Liver (tissue), 9 donors: ENCODE results near the gene CHKB. TPM values are rescaled to one million over a fixed set of nuclear protein-coding genes. Genes with fewer than 3 reads are reported as not detected.
A peak's percentile ranks its signal among the peaks of the same experiment; 100 is the strongest.

Source experiments
- DNase-seq: peaks from one replicate; pipeline ENCODE4 v3.0.0-alpha.2; 2017; ENCODE audit warnings: low spot score
- H3K27ac ChIP-seq, 2 donors: one replicate each; pipeline ENCODE4 v1.7.0; 2013; ENCODE audit warnings: inconsistent platforms in 2 of 2, low read length in 2 of 2, control low read depth in 1 of 2, low read depth in 1 of 2, mild to moderate bottlenecking in 1 of 2
- H3K27me3 ChIP-seq, 4 donors: one replicate each; pipeline versions ENCODE4 v1.6.1 to v1.7.0; 2013; ENCODE audit warnings: low read length in 3 of 4, inconsistent platforms in 1 of 4, mild to moderate bottlenecking in 1 of 4, moderate library complexity in 1 of 4; ENCODE audit not compliant: control insufficient read depth in 4 of 4, insufficient read depth in 4 of 4
- H3K36me3 ChIP-seq, 4 donors: one replicate each; pipeline versions ENCODE4 v1.6.1 to v1.7.0; 2013; ENCODE audit warnings: low read length in 3 of 4, mild to moderate bottlenecking in 3 of 4, low read depth in 1 of 4, moderate library complexity in 1 of 4; ENCODE audit not compliant: control insufficient read depth in 4 of 4, insufficient read depth in 3 of 4
- H3K4me1 ChIP-seq, 4 donors: one replicate each; pipeline versions ENCODE4 v1.6.1 to v1.7.0; 2013; ENCODE audit warnings: low read length in 3 of 4, mild to moderate bottlenecking in 3 of 4, moderate library complexity in 1 of 4; ENCODE audit not compliant: control insufficient read depth in 4 of 4, insufficient read depth in 4 of 4
- H3K4me3 ChIP-seq, 3 donors: one replicate each; pipeline versions ENCODE4 v1.6.1 to v1.7.0; 2013; ENCODE audit warnings: low read length in 3 of 3, control low read depth in 1 of 3, low read depth in 1 of 3, mild to moderate bottlenecking in 1 of 3
- H3K9ac ChIP-seq, 2 donors: one replicate each; pipeline ENCODE4 v1.7.0; 2013; ENCODE audit warnings: low read length in 2 of 2, mild to moderate bottlenecking in 2 of 2, moderate library complexity in 2 of 2, control low read depth in 1 of 2, low read depth in 1 of 2
- H3K9me3 ChIP-seq, 4 donors: one replicate each; pipeline versions ENCODE4 v1.6.1 to v1.7.0; 2013; ENCODE audit warnings: low read length in 3 of 4; ENCODE audit not compliant: control insufficient read depth in 4 of 4
- ATF3 ChIP-seq: IDR thresholded peaks from 2 replicates; pipeline ENCODE4 v1.6.1; 2016; ENCODE audit warnings: antibody characterized with exemption
- EGR1 ChIP-seq, 2 donors: IDR thresholded peaks; 2 replicates each; pipeline ENCODE4 v1.6.1; 2016 to 2018; ENCODE audit warnings: antibody characterized with exemption in 2 of 2, low read depth in 2 of 2
- FOXA1 ChIP-seq: IDR thresholded peaks from 2 replicates; pipeline ENCODE4 v1.6.1; 2016; ENCODE audit warnings: antibody characterized with exemption
- GABPA ChIP-seq, 2 donors: IDR thresholded peaks in 1 of 2; conservative IDR thresholded peaks in 1 of 2; 2 replicates each; pipeline ENCODE4 v1.6.1; 2016; ENCODE audit warnings: antibody characterized with exemption in 2 of 2, mild to moderate bottlenecking in 1 of 2, moderate library complexity in 1 of 2
- MAX ChIP-seq: IDR thresholded peaks from 2 replicates; pipeline ENCODE4 v1.6.1; 2016; ENCODE audit warnings: antibody characterized with exemption
- NR2F2 ChIP-seq: IDR thresholded peaks from 2 replicates; pipeline ENCODE4 v1.6.1; 2016; ENCODE audit warnings: antibody characterized with exemption
- REST ChIP-seq: IDR thresholded peaks from 2 replicates; pipeline ENCODE4 v1.6.1; 2016; ENCODE audit warnings: antibody characterized with exemption, mild to moderate bottlenecking
- RXRA ChIP-seq, 2 donors: IDR thresholded peaks; 2 replicates each; pipeline ENCODE4 v1.6.1; 2017 to 2018; ENCODE audit warnings: antibody characterized with exemption in 2 of 2, mild to moderate bottlenecking in 1 of 2
- TAF1 ChIP-seq: conservative IDR thresholded peaks from 2 replicates; pipeline ENCODE4 v1.6.1; 2016; ENCODE audit warnings: antibody characterized with exemption, mild to moderate bottlenecking
- YY1 ChIP-seq: IDR thresholded peaks from 2 replicates; pipeline ENCODE4 v1.6.1; 2016; ENCODE audit warnings: antibody characterized with exemption, mild to moderate bottlenecking
- ZBTB33 ChIP-seq: IDR thresholded peaks from 2 replicates; pipeline ENCODE4 v1.6.1; 2016; ENCODE audit warnings: antibody characterized with exemption
- WGBS: extraction: QIAGEN DNeasy Blood & Tissue Kit; methylation state at CpG from one replicate; pipeline ENCODE4 v1.1.7; 2013; 5-methylcytosine and 5-hydroxymethylcytosine counted together
- polyA plus RNA-seq, 2 donors: library from polyadenylated mRNA; stranded (reverse) in 1 of 2; unstranded in 1 of 2; fragments of 200-250 nt in 1 of 2; fragments of >200 nt in 1 of 2; fragmentation: Nextera tagmentation in 1 of 2; extraction: Ambion mirVana in 1 of 2; gene quantifications; one replicate each; pipeline versions ENCODE4 v1.2.1 to v1.2.3, GENCODE V29; 2013 to 2015
- total RNA-seq, 2 donors: library from RNA; depleted of rRNA; stranded (reverse); fragments of >200 nt; gene quantifications; one replicate each; pipeline ENCODE4 v1.2.3, GENCODE V29; 2014
- donor health status: healthy.
- donor health status: healthy.
- donor health status: healthy.
- donor health status: healthy.
- donor health status: healthy.

CHKB gene
- total and polyA plus RNA-seq, 4 donors: 17.9 to 24.2 (median 20.6) TPM

- Histone ChIP-seq H3K27me3 (no peaks in the 10 kb centered on the region), H3K9me3 (no peaks in the 10 kb centered on the region), H3K4me3 (no peak overlapping the region), H3K4me1 (peaks cover 10 to 23% (median 15%) of the 10 kb centered on the region in 4 donors), H3K36me3 (peaks cover 0 to 1% (median 0%) of the 10 kb centered on the region in 4 donors), H3K27ac (no peak overlapping the region), H3K9ac (no peak overlapping the region)
- WGBS: 85% methylated on average over 8 of the region's 8 CpGs
- DNase-seq: no peak
- no peak for TF ChIP-seq RXRA (IDR thresholded peaks at IDR 0.05)
- TF ChIP-seq FOXA1: no peak
- TF ChIP-seq MAX: no peak
- TF ChIP-seq ATF3: no peak
- TF ChIP-seq GABPA (IDR thresholded peaks at IDR 0.05 in 1 of 2, conservative IDR thresholded peaks at IDR 0.05 in 1 of 2): no peak
- TF ChIP-seq YY1: no peak
- TF ChIP-seq TAF1: no peak
- TF ChIP-seq ZBTB33: no peak
Observed at GRCh38 chr22:50578776-50579310, 3.8 kb downstream of the CHKB start.

GRCh38 chr22:50577987-50578775, 4.5 kb downstream of the CHKB start, which contains the start of gene CPT1B:
Gene CPT1B (minus strand): TSS chr22:50578427. CDS start chr22:50577915, 512 bp downstream.
- Histone ChIP-seq H3K4me1 (peaks cover 7 to 16% (median 11%) of the 10 kb centered on the region in 4 donors), H3K4me3 (no peak within 1 kb of the TSS), H3K27ac (no peak within 1 kb of the TSS), H3K27me3 (no peaks in the 10 kb centered on the region), H3K36me3 (peaks cover 0 to 1% (median 0%) of the 10 kb centered on the region in 4 donors), H3K9me3 (no peaks in the 10 kb centered on the region), H3K9ac (no peak within 1 kb of the TSS)
- WGBS: 48% methylated on average over 63 of the region's 63 CpGs
- no peak for DNase-seq
- TF ChIP-seq NR2F2 (no peak), REST (no peak), RXRA (IDR thresholded peaks at IDR 0.05) (peak; percentile 10 to 55), ATF3 (no peak), EGR1 (IDR thresholded peaks at IDR 0.05; ENCODE audit: low read depth in 2 of 2) (no peak)
